Activated CD4-positive, alpha-beta T cell treated with anti-CD3 and anti-CD28 coated beads for 36 hours (primary cell): ENCODE data around the gene LGALS12. TPM values are rescaled to one million over a fixed set of nuclear protein-coding genes. Genes with fewer than 3 reads are reported as not detected.
"Not testable (repeated sequence)": the region's sequence is repeated elsewhere in the genome, so short reads cannot be mapped to it uniquely, and the experiment has no call there.

Experiments used
- ATAC-seq: fragments of 200-7000 bp; cut with Tn5 transposase; one replicate; pipeline ENCODE4 v1.10.0; 2021; ENCODE audit warnings: mild to moderate bottlenecking, moderate library complexity
- CTCF ChIA-PET: fragments of 350-600 bp; sonication (Branson Sonifier 250); formaldehyde crosslinking; loops from one replicate; lab custom pipeline; 2021; ENCODE audit warnings: antibody characterized with exemption; lab: Charles Lee
- POLR2A ChIA-PET: fragments of 350-600 bp; sonication (Branson Sonifier 250); formaldehyde crosslinking; loops from one replicate; lab custom pipeline; 2021; ENCODE audit warnings: antibody characterized with exemption, inconsistent platforms; lab: Charles Lee
- DNase-seq: peaks from one replicate; pipeline ENCODE4 v3.0.0-alpha.2; 2020
- H3K27ac Mint-ChIP-seq: one replicate; pipeline ENCODE4 v1.8.0; 2021; ENCODE audit warnings: mixed read lengths
- H3K27me3 Mint-ChIP-seq: one replicate; pipeline ENCODE4 v1.8.0; 2021; ENCODE audit warnings: mixed read lengths
- H3K36me3 Mint-ChIP-seq: one replicate; pipeline ENCODE4 v1.8.0; 2021; ENCODE audit warnings: low read depth, mixed read lengths
- H3K4me1 Mint-ChIP-seq: one replicate; pipeline ENCODE4 v1.8.0; 2021; ENCODE audit warnings: mixed read lengths
- H3K4me3 Mint-ChIP-seq: one replicate; pipeline ENCODE4 v1.8.0; 2021; ENCODE audit warnings: mild to moderate bottlenecking, moderate library complexity, mixed read lengths
- H3K9me3 Mint-ChIP-seq: one replicate; pipeline ENCODE4 v1.8.0; 2021; ENCODE audit warnings: low read depth, mixed read lengths
- intact Hi-C, 2 experiments: fragments of 100-400 bp; cut with DNase I in 1 of 2; cut with micrococcal nuclease in 1 of 2; formaldehyde crosslinking; loops; one replicate each; pipeline versions ENCODE4 v1.14.2 to v1.15.1; 2022 to 2024; cut with DNase I, micrococcal nuclease
- total RNA-seq, 2 experiments: library from RNA; stranded (reverse); gene quantifications; one replicate each; pipeline ENCODE4 v1.2.3, GENCODE V29; 2021

Gene LGALS12
- total RNA-seq, 2 experiments from 2014 or later = not detected

GRCh38 chr11:63534076-63534475 lies 28.2 kb downstream of the LGALS12 start:
- POLR2A ChIA-PET = no interaction called here
- intact Hi-C loops = no loop called here
- peak overlapping the region; percentile 45 for H3K27ac Mint-ChIP-seq

GRCh38 chr11:63534895-63535461 lies 29.1 kb downstream of the LGALS12 start:
- intact Hi-C loops = no loop called here
- Mint-ChIP-seq H3K4me1 (peaks cover 82% of the 10 kb centered on the region), H3K27me3 (no peaks in the 10 kb centered on the region), H3K36me3 (no peaks in the 10 kb centered on the region), H3K4me3 (peak overlapping the region; percentile 20), H3K9me3 (no peaks in the 10 kb centered on the region), H3K27ac (peak overlapping the region; percentile 94)
- peak; percentile 24 for ATAC-seq
- POLR2A ChIA-PET = no interaction called here
- DNase-seq = peak; percentile 33
- CTCF ChIA-PET = interaction anchor here (0.8 to 1.3 kb wide), 2 partner anchors 56 to 634 kb away, joined by 3 to 4 read pairs; no protein-coding TSS in a partner anchor

More at GRCh38 chr11:63534076-63534475, 28.2 kb downstream of the LGALS12 start:
- Mint-ChIP-seq H3K4me3 (no peak overlapping the region), H3K27me3 (no peaks in the 10 kb centered on the region), H3K4me1 (peaks cover 85% of the 10 kb centered on the region), H3K36me3 (no peaks in the 10 kb centered on the region), H3K9me3 (no peaks in the 10 kb centered on the region)
- CTCF ChIA-PET = interaction anchor here (0.8 to 1.3 kb wide), 2 partner anchors 55 to 634 kb away, joined by 3 to 4 read pairs; no protein-coding TSS in a partner anchor
- DNase-seq (no peak), ATAC-seq (no peak)

GRCh38 chr11:63535734-63536133 lies 29.9 kb downstream of the LGALS12 start:
- ATAC-seq (peak; percentile 46), DNase-seq (peak; percentile 65)
- Mint-ChIP-seq H3K27me3 (no peaks in the 10 kb centered on the region), H3K36me3 (no peaks in the 10 kb centered on the region), H3K4me3 (peak overlapping the region; percentile 81), H3K27ac (peak overlapping the region; percentile 94), H3K4me1 (peaks cover 87% of the 10 kb centered on the region), H3K9me3 (no peaks in the 10 kb centered on the region)
- POLR2A ChIA-PET = no interaction called here
- intact Hi-C loops = loop anchor here (1.0 to 2.0 kb wide), 3 partner anchors 17 to 133 kb away; no protein-coding TSS in a partner anchor
- CTCF ChIA-PET = interaction anchor here (0.6 to 1.3 kb wide), 3 partner anchors 14 to 56 kb away, joined by 3 read pairs; no protein-coding TSS in a partner anchor

- H3K4me3 Mint-ChIP-seq = peak within 1 kb of the TSS; percentile 81
- H3K4me1 Mint-ChIP-seq = peaks cover 81% of the 10 kb centered on the region
- H3K27ac Mint-ChIP-seq = peak within 1 kb of the TSS; percentile 94
- CTCF ChIA-PET = interaction anchor here (0.6 to 2.0 kb wide), 10 partner anchors 12 to 1785 kb away, joined by 3 to 6 read pairs (median 4); partner anchors contain the start of gene RTN3
- intact Hi-C loops = loop anchor here (1.0 to 2.0 kb wide), 4 partner anchors 15 to 132 kb away; no protein-coding TSS in a partner anchor
- POLR2A ChIA-PET = interaction anchor here (0.7 to 2.2 kb wide), 5 partner anchors 14 to 93 kb away, joined by 3 to 18 read pairs (median 5); no protein-coding TSS in a partner anchor
- no peaks in the 10 kb centered on the region for H3K9me3 Mint-ChIP-seq
- H3K36me3 Mint-ChIP-seq = no peaks in the 10 kb centered on the region
- DNase-seq = peak; percentile 44
- peak; percentile 65 for ATAC-seq
- no peaks in the 10 kb centered on the region for H3K27me3 Mint-ChIP-seq
These were observed 30.9 kb downstream of the LGALS12 start, which contains the start of gene PLAAT4 for GRCh38 chr11:63536669-63537292. Gene PLAAT4 (plus strand): TSS chr11:63536808. CDS start chr11:63536869, 61 bp downstream.

- H3K27me3 Mint-ChIP-seq = no peaks in the 10 kb centered on the region
- intact Hi-C loops = loop anchor here (1.0 to 2.0 kb wide), 3 partner anchors 14 to 30 kb away; no protein-coding TSS in a partner anchor
- peak overlapping the region; percentile 81 for H3K4me3 Mint-ChIP-seq
- peak overlapping the region; percentile 94 for H3K27ac Mint-ChIP-seq
- ChIA-PET POLR2A (interaction anchor here (1.2 to 2.2 kb wide), 4 partner anchors 14 to 94 kb away, joined by 4 to 18 read pairs (median 6); no protein-coding TSS in a partner anchor), CTCF (interaction anchor here (0.6 to 2.0 kb wide), 10 partner anchors 13 to 1786 kb away, joined by 3 to 6 read pairs (median 4); partner anchors contain the start of gene RTN3)
- no peaks in the 10 kb centered on the region for H3K9me3 Mint-ChIP-seq
- peaks cover 80% of the 10 kb centered on the region for H3K4me1 Mint-ChIP-seq
- DNase-seq (peak; percentile 42), ATAC-seq (peak; percentile 43)
- no peaks in the 10 kb centered on the region for H3K36me3 Mint-ChIP-seq
These were observed 31.6 kb downstream of the LGALS12 start for GRCh38 chr11:63537293-63538101.

GRCh38 chr11:63542506-63542905 lies 36.6 kb downstream of the LGALS12 start:
- intact Hi-C loops, H3K4me3 Mint-ChIP-seq, H3K36me3 Mint-ChIP-seq, H3K27me3 Mint-ChIP-seq, ATAC-seq, POLR2A ChIA-PET, H3K9me3 Mint-ChIP-seq, H3K27ac Mint-ChIP-seq, DNase-seq: not testable (repeated sequence)
- peaks cover 37% of the 10 kb centered on the region for H3K4me1 Mint-ChIP-seq
- CTCF ChIA-PET = interaction anchor here (0.9 to 1.9 kb wide), 2 partner anchors 9 to 25 kb away, joined by 3 to 5 read pairs; no protein-coding TSS in a partner anchor

GRCh38 chr11:63543711-63544110 lies 37.8 kb downstream of the LGALS12 start:
- POLR2A ChIA-PET = no interaction called here
- peaks cover 6% of the 10 kb centered on the region for H3K36me3 Mint-ChIP-seq
- intact Hi-C loops = no loop called here
- H3K4me1 Mint-ChIP-seq = peaks cover 26% of the 10 kb centered on the region
- no peak overlapping the region for H3K4me3 Mint-ChIP-seq
- no peaks in the 10 kb centered on the region for H3K27me3 Mint-ChIP-seq
- no peaks in the 10 kb centered on the region for H3K9me3 Mint-ChIP-seq
- no peak for ATAC-seq
- no peak overlapping the region for H3K27ac Mint-ChIP-seq
- CTCF ChIA-PET = no interaction called here
- DNase-seq = no peak

GRCh38 chr11:63547061-63547460 lies 41.2 kb downstream of the LGALS12 start:
- POLR2A ChIA-PET = interaction anchor here (0.6 kb wide), 1 partner anchor 20 kb away, joined by 3 read pairs; no protein-coding TSS in a partner anchor
- no peaks in the 10 kb centered on the region for H3K27me3 Mint-ChIP-seq
- H3K4me1 Mint-ChIP-seq = peaks cover 23% of the 10 kb centered on the region
- no peaks in the 10 kb centered on the region for H3K9me3 Mint-ChIP-seq
- CTCF ChIA-PET = interaction anchor here (1.5 kb wide), 1 partner anchor 68 kb away, joined by 3 read pairs; no protein-coding TSS in a partner anchor
- DNase-seq (no peak), ATAC-seq (no peak)
- H3K4me3 Mint-ChIP-seq = no peak overlapping the region
- intact Hi-C loops = no loop called here
- peaks cover 6% of the 10 kb centered on the region for H3K36me3 Mint-ChIP-seq
- H3K27ac Mint-ChIP-seq = no peak overlapping the region

- CTCF ChIA-PET = no interaction called here
- DNase-seq (no peak), ATAC-seq (no peak)
- Mint-ChIP-seq H3K36me3 (peaks cover 6% of the 10 kb centered on the region), H3K4me3 (no peak overlapping the region), H3K27me3 (no peaks in the 10 kb centered on the region), H3K4me1 (peaks cover 26% of the 10 kb centered on the region), H3K9me3 (no peaks in the 10 kb centered on the region), H3K27ac (no peak overlapping the region)
- intact Hi-C loops = no loop called here
- POLR2A ChIA-PET = interaction anchor here (0.6 kb wide), 1 partner anchor 691 kb away, joined by 3 read pairs; no protein-coding TSS in a partner anchor
These were observed 42.3 kb downstream of the LGALS12 start for GRCh38 chr11:63548178-63548577.

GRCh38 chr11:63549411-63549810 lies 43.5 kb downstream of the LGALS12 start:
- intact Hi-C loops = no loop called here
- H3K4me3 Mint-ChIP-seq = no peak overlapping the region
- H3K36me3 Mint-ChIP-seq = peaks cover 6% of the 10 kb centered on the region
- H3K27me3 Mint-ChIP-seq = no peaks in the 10 kb centered on the region
- ChIA-PET POLR2A (no interaction called here), CTCF (interaction anchor here (1.0 kb wide), 1 partner anchor 17 kb away, joined by 3 read pairs; no protein-coding TSS in a partner anchor)
- H3K27ac Mint-ChIP-seq = no peak overlapping the region
- H3K9me3 Mint-ChIP-seq = no peaks in the 10 kb centered on the region
- ATAC-seq (no peak), DNase-seq (no peak)
- H3K4me1 Mint-ChIP-seq = peaks cover 38% of the 10 kb centered on the region
